Astrocyte (in vitro differentiated cells and primary cell): ENCODE results near the gene NTM. TPM values are rescaled to one million over a fixed set of nuclear protein-coding genes. Genes with fewer than 3 reads are reported as not detected.

Source experiments
- DNase-seq: peaks from one replicate; pipeline ENCODE4 v3.0.0-alpha.2; 2010; ENCODE audit warnings: low read depth
- FAIRE-seq: peaks from 2 replicates; lab custom pipeline; 2011; peaks lifted over from hg19 to GRCh38; lab: Jason Lieb, UNC
- H2AFZ ChIP-seq: 2 replicates; pipeline ENCODE4 v1.6.0; 2012; ENCODE audit warnings: low read depth, low read length, inconsistent platforms
- H3K27ac ChIP-seq: 2 replicates; pipeline ENCODE4 v1.5.1; 2011; ENCODE audit warnings: low read depth, low read length, inconsistent platforms
- H3K27me3 ChIP-seq: 2 replicates; pipeline ENCODE4 v1.6.0; 2011; ENCODE audit warnings: low read length, inconsistent platforms; ENCODE audit not compliant: insufficient read depth
- H3K36me3 ChIP-seq: 2 replicates; pipeline ENCODE4 v1.5.1; 2011; ENCODE audit warnings: low read length, inconsistent platforms; ENCODE audit not compliant: insufficient read depth
- H3K4me1 ChIP-seq: 2 replicates; pipeline ENCODE4 v1.5.1; 2011; ENCODE audit warnings: low read length, inconsistent platforms; ENCODE audit not compliant: insufficient read depth
- H3K4me2 ChIP-seq: 2 replicates; pipeline ENCODE4 v1.6.0; 2012; ENCODE audit warnings: low read length, inconsistent platforms
- H3K4me3 ChIP-seq: 2 replicates; pipeline ENCODE4 v1.5.1; 2011; ENCODE audit warnings: low read depth, mild to moderate bottlenecking, low read length, inconsistent platforms; ENCODE audit not compliant: insufficient read depth
- H3K79me2 ChIP-seq: 2 replicates; pipeline ENCODE4 v1.6.0; 2012; ENCODE audit warnings: mild to moderate bottlenecking, low read length, inconsistent platforms; ENCODE audit not compliant: insufficient read depth
- H3K9ac ChIP-seq: 2 replicates; pipeline ENCODE4 v1.6.0; 2012; ENCODE audit warnings: mild to moderate bottlenecking, low read length, inconsistent platforms
- H3K9me3 ChIP-seq: 2 replicates; pipeline ENCODE4 v1.5.1; 2012; ENCODE audit warnings: low read depth, mild to moderate bottlenecking, low read length, inconsistent platforms; ENCODE audit not compliant: insufficient read depth
- H4K20me1 ChIP-seq: 2 replicates; pipeline ENCODE4 v1.6.0; 2012; ENCODE audit warnings: low read length, inconsistent platforms; ENCODE audit not compliant: insufficient read depth
- H3K27ac Mint-ChIP-seq: one replicate; pipeline ENCODE4 v1.8.0; 2021; ENCODE audit warnings: mild to moderate bottlenecking, mixed read lengths; ENCODE audit not compliant: unreplicated experiment
- H3K27me3 Mint-ChIP-seq: one replicate; pipeline ENCODE4 v1.8.0; 2021; ENCODE audit warnings: low read depth, mixed read lengths; ENCODE audit not compliant: unreplicated experiment
- H3K36me3 Mint-ChIP-seq: one replicate; pipeline ENCODE4 v1.8.0; 2021; ENCODE audit warnings: low read depth, mixed read lengths; ENCODE audit not compliant: unreplicated experiment
- H3K4me1 Mint-ChIP-seq: one replicate; pipeline ENCODE4 v1.8.0; 2021; ENCODE audit warnings: low read depth, mixed read lengths; ENCODE audit not compliant: unreplicated experiment
- H3K4me3 Mint-ChIP-seq: one replicate; pipeline ENCODE4 v1.8.0; 2021; ENCODE audit warnings: mild to moderate bottlenecking, moderate library complexity, mixed read lengths; ENCODE audit not compliant: unreplicated experiment
- H3K9me3 Mint-ChIP-seq: one replicate; pipeline ENCODE4 v1.8.0; 2021; ENCODE audit warnings: mild to moderate bottlenecking, mixed read lengths; ENCODE audit not compliant: unreplicated experiment
- EZH2 ChIP-seq: IDR thresholded peaks from 2 replicates; pipeline ENCODE4 v1.6.1; 2012; ENCODE audit warnings: mild to moderate bottlenecking, low read length, inconsistent platforms; ENCODE audit not compliant: insufficient read depth
- total RNA-seq: library from RNA; stranded (reverse); gene quantifications from 2 replicates; pipeline ENCODE4 v1.2.1, GENCODE V29; 2021
- TF ChIP-seq, protein P1 (sequence below): IDR thresholded peaks from 2 replicates; pipeline ENCODE4 v1.5.1; 2011; ENCODE audit warnings: low read depth, mild to moderate bottlenecking, inconsistent platforms, low read length, moderate library complexity; ENCODE audit not compliant: insufficient read depth

Gene NTM
- total RNA-seq, 1 donor from 2014 or later: 98.2 TPM

DNA sequence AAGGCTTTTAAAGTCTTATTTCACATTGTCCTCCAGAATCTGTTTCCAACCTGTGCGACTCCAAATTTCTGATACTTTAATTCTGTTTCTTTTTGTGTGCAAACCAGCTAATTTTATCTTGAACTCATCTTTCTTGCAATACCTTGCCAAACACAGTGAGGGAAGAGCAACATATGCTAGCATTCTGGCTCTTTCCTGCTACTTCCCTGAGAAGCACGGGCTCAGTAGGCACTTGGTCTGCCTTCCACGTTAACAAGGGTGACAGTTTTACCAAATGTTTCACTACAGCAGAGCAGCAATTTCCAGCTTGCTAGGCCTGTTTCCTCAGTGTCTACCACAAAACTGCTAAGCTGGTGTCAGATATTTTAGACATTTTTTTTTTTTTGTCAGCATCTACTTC, 405.8 kb downstream of the NTM start:
- FAIRE-seq (no peak), DNase-seq (no peak)
- H3K9ac ChIP-seq: no peak overlapping the region
- peaks cover under 1% of the 10 kb centered on the region for H3K4me1 ChIP-seq
- no peak overlapping the region for H3K4me3 ChIP-seq
- H2AFZ ChIP-seq: no peak overlapping the region
- Mint-ChIP-seq H3K4me3 (no peak overlapping the region), H3K9me3 (no peaks in the 10 kb centered on the region), H3K27ac (no peak overlapping the region), H3K4me1 (no peaks in the 10 kb centered on the region), H3K27me3 (peaks cover 7% of the 10 kb centered on the region), H3K36me3 (no peaks in the 10 kb centered on the region)
- TF ChIP-seq EZH2: no peak
- H3K27ac ChIP-seq: no peak overlapping the region
- no peaks in the 10 kb centered on the region for H3K79me2 ChIP-seq
- no peak overlapping the region for H3K4me2 ChIP-seq
- H3K36me3 ChIP-seq: no peaks in the 10 kb centered on the region
- H4K20me1 ChIP-seq: no peaks in the 10 kb centered on the region
- no peaks in the 10 kb centered on the region for H3K9me3 ChIP-seq
- H3K27me3 ChIP-seq: no peaks in the 10 kb centered on the region

DNA sequence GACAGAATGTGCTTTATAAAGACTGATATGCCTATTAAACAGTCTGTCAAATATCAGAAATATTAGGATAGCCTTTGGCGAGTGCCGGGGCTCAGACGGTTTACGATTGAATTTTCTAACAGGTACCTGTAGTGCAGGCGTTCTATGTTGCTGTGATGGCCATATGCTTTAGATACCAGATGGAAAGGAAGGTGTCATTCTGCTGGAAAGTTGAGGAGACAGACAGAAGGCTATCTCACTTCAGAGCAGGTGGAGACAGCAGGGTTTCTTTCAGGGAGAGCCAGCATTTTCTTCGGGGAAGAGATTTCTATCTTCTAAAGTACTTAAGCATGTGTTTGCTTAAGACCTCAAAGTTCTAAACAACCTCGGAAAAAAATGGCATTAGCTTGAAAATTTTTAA, 415.4 kb downstream of the NTM start:
- Histone ChIP-seq H2AFZ (no peak overlapping the region), H3K9me3 (peaks cover 6% of the 10 kb centered on the region), H3K27me3 (peaks cover 7% of the 10 kb centered on the region), H3K4me1 (no peaks in the 10 kb centered on the region), H3K27ac (no peak overlapping the region), H3K9ac (no peak overlapping the region), H3K36me3 (no peaks in the 10 kb centered on the region), H4K20me1 (no peaks in the 10 kb centered on the region), H3K4me3 (no peak overlapping the region), H3K4me2 (no peak overlapping the region), H3K79me2 (no peaks in the 10 kb centered on the region)
- no peaks in the 10 kb centered on the region for H3K36me3 Mint-ChIP-seq
- no peak overlapping the region for H3K4me3 Mint-ChIP-seq
- H3K27me3 Mint-ChIP-seq: peaks cover 9% of the 10 kb centered on the region
- no peak for DNase-seq
- H3K27ac Mint-ChIP-seq: no peak overlapping the region
- no peak for TF ChIP-seq EZH2
- TF ChIP-seq, protein P1, sequence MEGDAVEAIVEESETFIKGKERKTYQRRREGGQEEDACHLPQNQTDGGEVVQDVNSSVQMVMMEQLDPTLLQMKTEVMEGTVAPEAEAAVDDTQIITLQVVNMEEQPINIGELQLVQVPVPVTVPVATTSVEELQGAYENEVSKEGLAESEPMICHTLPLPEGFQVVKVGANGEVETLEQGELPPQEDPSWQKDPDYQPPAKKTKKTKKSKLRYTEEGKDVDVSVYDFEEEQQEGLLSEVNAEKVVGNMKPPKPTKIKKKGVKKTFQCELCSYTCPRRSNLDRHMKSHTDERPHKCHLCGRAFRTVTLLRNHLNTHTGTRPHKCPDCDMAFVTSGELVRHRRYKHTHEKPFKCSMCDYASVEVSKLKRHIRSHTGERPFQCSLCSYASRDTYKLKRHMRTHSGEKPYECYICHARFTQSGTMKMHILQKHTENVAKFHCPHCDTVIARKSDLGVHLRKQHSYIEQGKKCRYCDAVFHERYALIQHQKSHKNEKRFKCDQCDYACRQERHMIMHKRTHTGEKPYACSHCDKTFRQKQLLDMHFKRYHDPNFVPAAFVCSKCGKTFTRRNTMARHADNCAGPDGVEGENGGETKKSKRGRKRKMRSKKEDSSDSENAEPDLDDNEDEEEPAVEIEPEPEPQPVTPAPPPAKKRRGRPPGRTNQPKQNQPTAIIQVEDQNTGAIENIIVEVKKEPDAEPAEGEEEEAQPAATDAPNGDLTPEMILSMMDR: no peak
- H3K9me3 Mint-ChIP-seq: no peaks in the 10 kb centered on the region
- H3K4me1 Mint-ChIP-seq: no peaks in the 10 kb centered on the region
- no peak for FAIRE-seq

DNA sequence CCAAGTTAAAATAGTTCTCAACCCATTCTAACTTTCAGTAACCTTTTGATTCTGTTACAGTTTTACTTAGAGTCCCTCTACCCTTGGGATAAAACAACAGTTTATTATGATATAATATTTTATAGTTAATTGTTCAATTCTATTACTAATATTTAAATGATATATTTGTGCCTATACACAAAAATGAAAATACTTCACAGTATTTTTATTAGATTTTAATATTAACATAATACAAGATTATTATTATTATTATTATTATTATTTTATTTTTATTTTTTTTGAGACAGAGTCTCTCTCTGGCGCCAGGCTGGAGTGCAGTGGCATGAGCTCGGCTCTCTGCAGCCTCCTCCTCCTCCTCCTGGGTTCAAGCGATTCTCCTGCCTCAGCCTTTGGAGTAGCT, 416.7 kb downstream of the NTM start:
- DNase-seq (no peak), FAIRE-seq (no peak)
- H3K36me3 Mint-ChIP-seq: no peaks in the 10 kb centered on the region
- no peaks in the 10 kb centered on the region for H3K79me2 ChIP-seq
- no peak overlapping the region for H3K4me3 ChIP-seq
- H3K27ac Mint-ChIP-seq: no peak overlapping the region
- H3K4me3 Mint-ChIP-seq: no peak overlapping the region
- H3K27me3 ChIP-seq: peaks cover 7% of the 10 kb centered on the region
- H3K4me1 ChIP-seq: no peaks in the 10 kb centered on the region
- H3K27me3 Mint-ChIP-seq: peaks cover 9% of the 10 kb centered on the region
- H3K9me3 ChIP-seq: peaks cover 6% of the 10 kb centered on the region
- H2AFZ ChIP-seq: no peak overlapping the region
- H3K4me1 Mint-ChIP-seq: peaks cover 4% of the 10 kb centered on the region
- H4K20me1 ChIP-seq: no peaks in the 10 kb centered on the region
- H3K4me2 ChIP-seq: no peak overlapping the region
- TF ChIP-seq, protein P1: no peak
- TF ChIP-seq EZH2: no peak
- H3K9me3 Mint-ChIP-seq: no peaks in the 10 kb centered on the region
- H3K27ac ChIP-seq: no peak overlapping the region
- H3K36me3 ChIP-seq: no peaks in the 10 kb centered on the region
- H3K9ac ChIP-seq: no peak overlapping the region
